HG02610 (cell line): ENCODE measurements around the gene TAOK3.
A peak's percentile ranks its signal among the peaks of the same experiment; 100 is the strongest.

ENCODE experiments used
- ATAC-seq: cut with Tn5 transposase; IDR thresholded peaks from one replicate; pipeline ENCODE4 v1.9.1; 2021; ENCODE audit warnings: mild to moderate bottlenecking, moderate library complexity; ENCODE audit not compliant: unreplicated experiment

TAOK3 gene

DNA sequence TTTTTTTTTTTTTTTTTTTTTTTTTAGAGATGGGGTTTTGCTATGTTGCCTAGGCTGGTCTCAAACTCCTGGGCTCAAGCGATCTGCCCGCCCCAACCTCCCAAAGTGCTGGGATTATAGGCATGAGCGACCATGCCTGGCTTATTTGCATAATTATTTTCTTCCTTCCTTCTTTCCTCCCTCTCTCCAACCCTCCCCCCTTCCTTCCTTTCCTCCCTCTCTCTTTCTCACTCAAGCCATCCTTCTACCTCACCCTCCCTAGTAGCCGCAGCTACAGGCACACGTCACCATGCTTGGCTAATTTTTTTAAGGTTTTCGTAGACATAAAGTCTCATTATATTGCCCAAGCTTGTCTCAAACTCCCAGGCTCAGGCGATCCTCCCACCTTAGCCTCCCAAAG, 152.9 kb downstream of the TAOK3 start:
- ATAC-seq: no peak

DNA sequence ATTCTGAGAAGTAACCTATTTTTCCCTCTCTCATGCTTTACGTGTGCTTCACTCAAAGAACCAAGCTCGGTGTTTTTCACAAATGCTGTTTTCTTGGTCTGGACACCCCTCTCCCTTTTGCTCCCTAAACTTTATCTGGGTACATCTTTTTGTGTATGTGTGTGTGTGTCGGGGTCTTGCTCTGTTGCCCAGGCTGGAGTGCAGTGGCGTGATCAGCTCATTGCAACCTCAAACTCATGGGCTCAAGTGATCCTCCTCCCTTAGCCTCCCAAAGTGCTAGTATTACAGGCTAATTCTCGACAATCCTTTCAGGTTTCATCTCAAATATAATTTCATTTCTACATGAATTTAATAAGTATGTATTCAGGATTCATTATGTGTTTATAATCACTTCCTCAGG, 153.6 kb downstream of the TAOK3 start:
- ATAC-seq: no peak

DNA sequence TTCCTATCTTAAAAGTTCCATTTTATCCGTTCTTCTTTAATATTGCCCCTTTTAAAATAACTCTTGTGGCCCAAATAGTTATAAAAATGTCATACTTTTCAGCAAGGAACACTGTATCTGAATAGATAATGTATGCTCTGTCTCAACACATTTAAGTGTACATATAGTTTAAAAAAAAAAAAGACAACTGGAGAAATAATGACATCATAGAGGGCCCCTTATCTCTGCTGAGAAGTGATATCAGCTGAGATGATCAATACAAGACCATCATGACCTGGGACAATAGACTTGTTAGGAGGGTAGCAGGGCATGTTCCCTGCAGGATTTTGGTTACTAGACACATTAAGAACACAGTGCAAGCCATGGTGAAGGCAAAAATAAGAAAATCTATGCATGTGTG, 159.3 kb downstream of the TAOK3 start:
- ATAC-seq: no peak

DNA sequence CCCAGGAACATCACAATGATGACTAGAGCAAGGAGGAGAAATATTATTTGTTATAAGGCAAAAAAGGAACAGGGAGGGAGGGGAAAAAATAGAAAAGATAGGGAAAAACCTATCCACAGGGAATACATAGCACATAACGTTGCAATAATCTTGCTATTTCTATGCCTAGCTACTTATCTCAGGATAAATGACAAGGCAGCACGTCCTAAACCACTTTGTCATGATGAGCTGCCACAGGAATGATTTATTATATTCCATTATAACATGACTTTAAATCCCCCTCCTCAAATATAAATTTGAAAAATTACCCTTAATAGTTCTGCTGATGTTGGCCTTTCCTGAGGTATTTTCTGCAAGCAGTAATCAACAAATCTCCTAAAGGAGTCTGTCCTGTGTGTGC, 160.1 kb downstream of the TAOK3 start:
- ATAC-seq: no peak

DNA sequence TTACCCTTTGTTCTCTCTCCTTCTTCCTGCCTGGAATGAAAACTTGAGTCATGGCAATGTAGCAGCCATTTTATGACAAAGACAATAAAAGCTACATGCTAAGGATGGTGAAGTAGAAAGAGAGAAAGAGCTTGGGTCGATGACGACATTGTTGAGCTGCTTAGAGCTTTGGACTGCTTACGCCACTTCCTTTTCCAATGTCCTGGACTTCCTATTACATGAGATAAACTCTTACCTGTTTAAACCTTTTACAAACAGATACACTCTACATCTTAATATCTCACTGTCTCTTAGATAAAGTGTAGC, 166.6 kb downstream of the TAOK3 start:
- no peak for ATAC-seq

DNA sequence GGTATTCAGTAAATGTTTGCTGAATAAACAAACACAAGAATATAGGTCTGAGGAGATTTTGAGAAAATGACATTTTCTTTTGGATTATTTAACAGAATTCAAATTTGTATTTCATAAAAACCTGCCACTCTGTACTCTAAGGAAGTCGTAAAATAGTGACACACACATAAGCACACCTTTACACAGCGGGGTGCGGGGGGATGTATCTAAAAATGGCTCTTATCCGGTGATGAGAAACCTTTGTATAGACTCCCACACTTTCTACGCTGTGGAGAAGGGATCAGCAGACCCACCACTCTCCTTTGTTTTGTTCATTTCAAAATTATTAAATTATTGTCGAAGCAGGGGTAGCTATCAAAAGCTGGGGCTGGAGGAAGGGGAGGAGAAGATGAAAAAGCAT, 178.7 kb downstream of the TAOK3 start:
- no peak for ATAC-seq

DNA sequence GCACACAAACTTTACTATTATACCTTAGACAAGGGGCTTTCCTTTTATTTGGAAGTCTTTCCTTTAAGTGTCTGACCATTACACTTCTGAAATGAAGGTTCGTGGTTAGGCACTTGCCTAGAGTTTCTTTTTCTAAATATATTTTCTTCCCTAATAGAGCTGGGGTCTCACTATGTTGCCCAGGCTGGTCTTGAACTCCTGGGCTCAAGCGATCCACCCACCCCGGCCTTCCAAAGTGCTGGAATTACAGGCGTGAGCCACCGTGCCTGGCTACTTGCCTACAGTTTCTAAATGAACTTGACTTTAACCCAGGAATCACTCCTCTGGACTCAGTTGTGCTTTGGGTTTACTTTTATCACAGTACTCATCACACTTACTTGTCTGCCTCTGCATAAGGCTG, 179.2 kb downstream of the TAOK3 start:
- no peak for ATAC-seq

DNA sequence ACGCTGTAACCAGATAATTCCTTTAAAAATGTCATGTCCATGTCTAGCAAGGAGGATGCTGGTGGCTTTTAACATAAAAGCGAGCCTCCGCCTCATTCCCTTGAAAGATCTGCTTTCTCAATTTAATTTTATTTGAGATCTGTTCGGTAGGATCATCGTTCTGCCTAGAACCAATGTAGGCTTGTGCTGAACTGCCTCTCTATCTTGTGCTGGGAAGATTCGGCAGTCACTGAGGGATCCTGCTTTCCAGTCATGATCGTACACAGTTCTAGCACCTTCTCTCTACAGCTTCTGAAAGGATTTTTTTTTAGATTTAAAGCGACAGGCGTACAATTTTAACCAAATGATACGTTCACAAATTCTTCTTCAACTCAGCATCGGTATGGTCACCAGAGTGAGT, 182.4 kb downstream of the TAOK3 start:
- no peak for ATAC-seq

DNA sequence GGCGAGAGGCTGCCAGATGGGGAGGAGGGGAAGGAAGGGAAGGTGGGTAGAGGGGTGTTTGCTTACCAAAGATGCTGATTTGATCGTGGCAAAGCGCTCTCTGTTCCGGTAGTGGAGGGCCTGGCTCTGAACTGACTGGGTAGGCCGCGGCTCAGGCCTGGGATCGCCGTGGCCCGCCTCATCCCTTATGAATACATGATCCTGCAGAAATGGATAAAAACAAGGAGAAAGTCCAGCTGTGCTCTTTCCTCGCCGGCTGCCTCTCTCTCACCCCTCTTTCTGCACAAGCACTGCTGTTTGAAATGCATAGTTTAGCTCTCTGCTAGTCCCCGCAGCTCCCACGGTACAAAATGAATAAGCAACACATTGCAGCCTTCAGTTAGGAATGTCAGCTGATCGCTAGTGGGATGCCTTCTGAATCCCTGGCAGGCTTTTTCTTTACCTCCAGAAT, 182.9 kb downstream of the TAOK3 start:
- ATAC-seq: no peak

DNA sequence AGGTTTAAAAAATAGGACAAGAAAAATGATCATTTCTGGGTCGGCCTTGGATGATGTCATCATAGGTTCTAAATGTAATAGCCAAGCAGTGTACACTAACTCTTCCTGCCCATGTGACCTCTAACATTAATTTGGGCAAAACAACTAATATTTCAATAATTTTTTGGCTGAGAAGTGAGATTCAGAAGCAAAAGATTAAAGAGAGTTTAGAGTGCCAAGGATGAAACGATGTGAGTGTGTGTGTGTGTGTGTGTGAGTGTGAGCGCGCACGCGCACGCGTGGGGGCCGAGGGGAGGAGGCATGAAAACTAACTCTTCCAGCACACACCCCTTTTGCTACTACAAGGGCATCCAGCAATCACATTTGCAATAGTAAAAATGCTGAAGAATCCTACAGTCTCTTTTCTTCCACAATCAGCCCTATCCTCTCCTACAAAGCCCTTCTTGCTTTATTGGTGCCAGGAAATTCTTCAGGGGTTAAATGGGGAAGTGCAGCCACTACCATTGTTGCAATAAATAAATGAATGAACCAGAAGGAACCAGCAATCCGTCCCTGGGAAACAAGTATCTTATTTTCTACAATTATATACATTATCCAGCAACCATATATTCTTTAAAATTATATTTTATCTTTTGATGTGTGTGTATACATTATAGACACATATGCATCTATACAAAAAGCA, 183.9 kb downstream of the TAOK3 start:
- ATAC-seq: no peak

DNA sequence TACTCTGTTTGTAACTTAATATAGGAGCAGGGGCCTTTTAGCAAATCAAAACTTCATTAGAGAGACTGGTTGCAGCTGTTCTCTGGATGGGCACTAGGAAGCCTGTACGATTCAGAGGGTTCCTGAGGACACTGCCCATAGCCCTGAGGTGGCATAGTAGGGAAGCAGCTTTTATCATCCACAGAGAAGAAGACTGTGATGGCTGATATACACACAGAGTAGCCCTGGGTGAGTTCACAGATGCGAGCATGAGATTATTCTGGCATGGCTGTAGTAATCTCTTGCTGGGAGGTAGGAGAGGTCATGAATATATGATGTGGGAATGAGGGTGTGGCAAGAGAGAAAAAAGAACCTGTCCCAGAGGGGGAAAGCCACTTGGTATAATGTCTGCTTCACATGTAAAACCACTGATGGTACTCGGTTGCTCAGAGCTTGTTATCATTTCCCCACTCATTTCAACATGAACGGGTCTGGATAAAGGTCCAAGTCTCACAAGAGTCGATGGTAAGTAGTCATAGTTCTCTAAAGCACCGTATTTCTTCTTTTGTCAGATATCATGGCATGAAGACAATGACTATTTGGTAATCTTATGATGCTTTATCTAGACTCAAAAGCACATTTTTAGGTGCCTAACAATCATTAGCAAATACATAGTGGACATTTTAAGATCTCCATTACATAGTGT, 184.8 kb downstream of the TAOK3 start:
- ATAC-seq: no peak

DNA sequence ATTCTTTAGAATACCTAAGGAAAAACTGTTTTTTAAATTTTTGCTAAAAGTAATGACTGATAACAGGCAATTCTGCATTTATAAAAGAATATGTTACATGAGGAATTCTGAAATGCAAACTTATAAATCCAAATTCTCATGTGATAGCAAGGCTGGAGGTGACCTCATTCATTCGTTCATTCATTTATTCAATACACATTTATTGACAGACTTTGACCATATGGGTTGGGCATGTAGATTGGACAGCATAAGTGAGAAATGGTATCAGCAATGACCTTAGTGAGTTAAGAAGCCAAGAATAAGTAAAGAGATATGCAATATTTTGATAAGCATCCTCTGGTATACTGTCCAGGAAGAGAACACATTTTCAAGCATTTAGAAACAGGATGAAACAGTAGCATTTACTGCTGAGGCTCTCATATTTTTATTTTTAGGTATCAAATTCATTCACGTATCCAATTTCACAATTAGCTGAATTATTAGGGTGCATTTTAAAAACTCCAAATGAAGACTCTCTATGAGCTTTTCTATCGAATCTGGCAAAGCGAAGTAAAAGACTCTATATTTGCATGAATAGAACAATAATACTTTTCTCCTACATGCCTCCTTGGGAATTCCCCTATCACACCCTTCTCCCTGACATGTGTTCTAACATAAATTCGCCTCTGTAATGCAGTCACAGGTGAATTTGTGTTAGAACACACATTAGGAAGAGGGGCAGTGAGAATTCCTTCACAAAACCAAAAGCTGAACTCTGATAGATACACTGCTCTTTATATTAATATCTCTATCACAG, 186.9 kb downstream of the TAOK3 start:
- no peak for ATAC-seq

DNA sequence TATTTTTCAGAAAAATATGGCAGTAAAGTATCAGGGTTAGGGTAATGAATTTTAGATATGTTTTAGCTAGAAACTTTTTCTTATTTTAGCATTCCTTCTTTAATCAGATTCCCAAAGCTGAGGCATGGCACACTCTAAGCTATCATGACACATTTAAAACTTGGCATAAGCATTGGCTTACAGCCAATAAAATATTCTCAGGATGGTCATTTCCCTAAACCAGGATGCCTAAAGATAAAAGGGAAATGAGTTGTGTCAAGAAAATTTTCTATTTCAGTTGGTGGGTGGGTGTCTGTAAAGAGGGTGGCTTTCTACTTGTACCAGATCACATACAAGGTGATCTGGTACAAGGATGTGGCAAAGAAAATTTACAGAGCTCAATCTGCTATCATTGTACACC, 189.0 kb downstream of the TAOK3 start:
- no peak for ATAC-seq

DNA sequence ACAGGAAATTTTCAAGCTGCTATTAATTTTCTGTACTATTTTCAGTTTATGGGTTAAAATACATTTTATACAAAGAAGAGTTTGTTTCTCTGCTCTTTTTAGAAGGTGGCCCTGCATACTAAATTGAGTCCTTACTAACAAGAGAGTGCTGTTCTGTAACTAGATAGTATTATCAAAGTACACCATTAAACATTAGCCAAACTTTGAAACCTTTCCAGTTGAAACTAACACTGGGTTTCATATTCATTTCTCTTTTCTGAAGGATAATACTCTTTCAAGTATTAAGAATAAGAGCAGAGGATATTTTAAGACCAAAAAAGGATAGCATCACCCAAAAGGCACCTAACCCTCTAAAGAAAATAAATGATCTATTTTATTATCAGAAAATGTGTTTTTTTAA, 189.6 kb downstream of the TAOK3 start:
- no peak for ATAC-seq

DNA sequence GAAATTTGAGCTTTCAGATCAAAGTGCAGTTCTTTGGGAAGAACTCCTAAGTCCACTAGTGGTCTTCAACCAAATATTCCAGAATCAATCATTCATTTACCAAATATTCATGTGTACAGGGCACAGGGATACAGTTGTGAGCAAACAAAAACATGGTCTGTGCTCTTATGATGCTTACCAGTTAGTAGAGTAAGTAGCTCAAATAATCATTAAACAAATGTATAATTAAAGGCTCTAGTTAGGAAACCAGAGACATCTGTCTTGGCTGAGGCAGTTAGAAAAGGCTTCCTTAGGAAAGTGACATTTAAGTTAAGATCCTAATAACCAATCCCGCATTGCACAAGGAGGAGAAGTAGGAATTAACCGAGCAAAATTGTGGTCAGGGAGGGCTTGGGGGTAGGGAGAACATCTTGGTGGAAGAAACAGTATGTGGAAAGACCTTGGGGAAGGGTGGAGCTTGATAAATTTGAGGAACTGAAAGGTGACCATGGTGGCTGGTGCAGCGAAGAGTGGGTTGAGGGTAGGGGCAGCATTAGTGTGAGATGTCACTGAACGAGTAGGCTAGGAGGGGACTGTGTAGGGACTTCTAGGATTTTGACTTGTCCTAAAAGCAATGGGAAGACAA, 196.8 kb downstream of the TAOK3 start:
- ATAC-seq: no peak

DNA sequence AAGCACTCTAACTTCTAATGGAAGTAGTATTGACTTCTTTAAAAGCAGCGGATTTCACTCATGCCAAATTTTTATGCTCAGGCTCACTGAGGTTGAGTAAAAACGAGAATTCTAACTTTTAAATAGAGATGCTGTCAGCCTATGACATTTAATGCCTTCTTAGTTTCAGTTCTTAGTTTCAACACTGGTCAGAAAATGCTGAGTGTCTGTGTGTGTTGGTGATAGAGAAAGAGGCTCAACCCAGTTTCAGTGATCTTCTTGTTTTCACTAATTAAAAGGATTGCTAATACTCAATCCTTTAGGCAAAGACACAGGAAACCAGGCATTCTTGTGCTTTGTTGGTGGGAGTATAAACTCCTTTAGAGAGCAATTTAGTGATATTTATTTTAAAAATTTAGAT, 205.8 kb downstream of the TAOK3 start:
- ATAC-seq: peak; percentile 99

DNA sequence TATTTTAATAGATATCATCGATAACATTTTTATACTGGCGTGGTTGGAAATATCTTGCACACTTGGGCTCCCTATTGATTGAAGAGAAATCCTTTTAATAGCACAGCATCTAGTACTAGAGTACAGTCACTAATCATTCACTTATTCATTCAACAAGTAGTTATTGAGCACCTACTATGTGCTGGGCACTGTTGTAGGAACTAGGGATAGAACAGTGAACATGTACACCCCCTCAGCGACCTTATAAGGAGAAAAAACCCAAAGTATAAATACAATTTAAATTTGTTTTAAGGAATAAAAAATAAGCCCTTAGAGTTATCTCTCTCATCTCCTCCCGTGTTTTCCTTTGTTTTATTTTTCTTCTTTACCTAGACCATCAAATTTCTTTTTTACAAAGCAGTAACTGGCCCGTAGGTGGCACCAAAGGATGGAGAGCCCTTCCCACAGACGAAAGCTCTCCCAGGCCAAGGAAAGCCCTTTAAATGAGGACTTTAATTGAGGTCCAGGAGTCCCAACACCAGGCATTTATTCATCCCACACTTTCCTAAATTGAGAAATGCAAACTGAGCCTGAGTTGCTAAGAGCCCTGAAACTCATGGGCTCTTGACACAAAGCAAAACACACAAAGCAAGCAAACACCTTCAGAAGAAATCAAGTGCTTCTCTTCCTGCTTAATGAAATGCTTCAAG, 207.8 kb downstream of the TAOK3 start:
- ATAC-seq: no peak

DNA sequence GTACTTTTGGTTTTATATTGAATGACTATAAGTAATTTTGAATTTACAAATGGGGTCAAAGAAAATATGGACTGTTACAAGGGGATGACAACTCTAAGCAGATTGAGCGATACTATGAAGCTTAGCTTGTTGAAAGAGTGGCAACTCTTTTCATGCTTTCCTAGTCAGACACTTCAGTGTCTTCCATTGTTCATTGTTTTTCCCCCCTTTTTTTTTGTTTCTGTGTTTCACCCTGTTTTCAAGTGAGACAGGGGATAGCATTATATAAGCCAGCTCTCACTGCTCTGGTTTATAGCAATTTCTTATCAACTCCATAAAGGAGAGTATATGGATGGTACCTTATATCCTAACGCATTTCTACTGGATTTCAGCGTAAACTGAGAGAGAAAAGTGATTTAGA, 212.2 kb downstream of the TAOK3 start:
- ATAC-seq: no peak

DNA sequence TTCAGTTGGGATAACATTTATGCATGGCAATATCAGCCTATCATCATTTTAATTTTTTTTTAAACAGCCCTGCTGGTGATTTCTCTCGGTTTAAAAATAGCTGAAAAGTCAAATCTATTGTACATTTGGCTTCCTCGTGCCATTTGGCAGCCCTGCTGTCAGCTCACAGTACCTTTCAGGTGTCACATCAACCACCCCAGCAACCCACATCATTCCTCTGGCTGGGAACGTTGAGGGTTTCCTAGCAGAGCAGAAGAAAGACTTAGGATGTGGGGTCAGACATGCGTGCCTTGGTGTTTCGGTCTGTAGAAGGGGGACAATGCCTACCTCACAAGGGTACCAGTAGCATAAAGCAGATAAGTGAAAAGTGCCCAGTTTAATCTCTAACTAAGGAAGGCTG, 221.0 kb downstream of the TAOK3 start:
- no peak for ATAC-seq

DNA sequence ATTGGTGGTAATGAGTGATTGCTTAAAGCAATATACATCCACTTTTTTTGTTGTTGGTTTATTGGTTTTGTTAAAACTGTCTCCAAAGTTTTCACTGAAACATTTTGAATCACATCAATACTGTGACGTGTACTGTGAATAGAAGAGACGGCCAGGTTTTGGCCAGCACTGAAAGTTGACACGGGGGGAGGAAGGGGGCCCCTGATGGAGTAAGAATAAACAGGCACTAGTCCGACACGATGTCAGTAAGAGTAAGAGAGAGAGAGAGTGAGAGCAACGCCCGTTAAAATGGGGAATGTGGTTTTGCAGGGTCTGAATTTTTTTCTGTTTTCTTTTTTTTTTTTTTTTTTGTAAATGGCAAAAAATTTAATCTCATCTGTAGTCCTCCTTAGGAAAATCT, 222.1 kb downstream of the TAOK3 start:
- no peak for ATAC-seq

DNA sequence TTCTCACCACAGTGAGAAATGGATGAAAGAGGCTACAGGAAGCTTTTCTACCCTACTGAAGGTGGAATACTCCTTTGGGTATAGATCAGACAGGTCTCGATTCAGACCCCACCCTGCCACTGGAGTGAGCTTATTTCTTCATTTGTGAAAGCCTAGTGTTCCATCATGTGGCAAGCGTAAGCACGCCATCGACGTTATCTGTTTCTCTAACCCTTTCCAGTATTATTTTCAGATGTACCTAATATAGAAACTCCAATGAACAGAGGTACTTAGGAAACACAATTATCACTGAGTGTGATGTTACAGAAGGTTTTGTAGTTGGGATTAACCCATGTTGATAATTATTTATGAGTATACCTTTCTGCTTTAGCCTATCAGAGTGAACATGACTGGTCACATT, 224.4 kb downstream of the TAOK3 start:
- ATAC-seq: no peak
